HepG2 (cell line): ENCODE measurements around the gene THOC6. TPM values are rescaled to one million over a fixed set of nuclear protein-coding genes. Genes with fewer than 3 reads are reported as not detected.

ENCODE experiments used
- ATAD3A ChIP-seq: sonication (generic); formaldehyde crosslinking; IDR thresholded peaks from 2 replicates; pipeline ENCODE4 v1.4.0; 2020; ENCODE audit warnings: missing genetic modification reagents
- E2F5 ChIP-seq: sonication (generic); formaldehyde crosslinking; conservative IDR thresholded peaks from 2 replicates; pipeline ENCODE4 v1.4.0; 2020; ENCODE audit warnings: missing genetic modification reagents
- HCFC1 ChIP-seq: fragments of 150-350 bp; IDR thresholded peaks from 2 replicates; pipeline ENCODE4 v1.6.1; 2014; ENCODE audit warnings: low read depth, low read length
- HIVEP1 ChIP-seq: sonication (generic); formaldehyde crosslinking; IDR thresholded peaks from 2 replicates; pipeline ENCODE4 v1.4.0; 2020; ENCODE audit warnings: mild to moderate bottlenecking, missing genetic modification reagents
- HNF4G ChIP-seq, 2 experiments: sonication (generic) in 1 of 2; formaldehyde crosslinking in 1 of 2; IDR thresholded peaks; 2 replicates each; pipeline versions ENCODE4 v1.4.0 to v1.6.1; 2011 to 2020; ENCODE audit warnings: borderline replicate concordance in 2 of 2, low read depth in 2 of 2, mild to moderate bottlenecking in 2 of 2, low read length in 1 of 2, missing genetic modification reagents in 1 of 2, moderate library complexity in 1 of 2
- KDM5A ChIP-seq: fragments of 200-600 bp; sonication (generic); IDR thresholded peaks from 2 replicates; pipeline ENCODE4 v1.7.0; 2018; ENCODE audit warnings: antibody characterized with exemption, mild to moderate bottlenecking, low read length, borderline replicate concordance
- NCOR1 ChIP-seq: fragments of 200-600 bp; sonication (generic); IDR thresholded peaks from 2 replicates; pipeline ENCODE4 v1.7.0; 2017; ENCODE audit warnings: antibody characterized with exemption, low read length, borderline replicate concordance
- NFYB ChIP-seq: sonication (generic); formaldehyde crosslinking; IDR thresholded peaks from 2 replicates; pipeline ENCODE4 v1.4.0; 2020; ENCODE audit warnings: missing genetic modification reagents
- TCF7L2 ChIP-seq: IDR thresholded peaks from 2 replicates; pipeline ENCODE4 v1.6.1; 2011; ENCODE audit warnings: mild to moderate bottlenecking, low read depth, low read length, moderate library complexity
- THAP9 ChIP-seq: sonication (generic); formaldehyde crosslinking; IDR thresholded peaks from 2 replicates; pipeline ENCODE4; 2020; ENCODE audit warnings: missing genetic modification reagents, mild to moderate bottlenecking, borderline replicate concordance
- ZBTB14 ChIP-seq: sonication (generic); formaldehyde crosslinking; IDR thresholded peaks from 2 replicates; pipeline ENCODE4 v1.4.0; 2020; ENCODE audit warnings: missing genetic modification reagents
- ZBTB7A ChIP-seq: sonication (generic); formaldehyde crosslinking; IDR thresholded peaks from 2 replicates; pipeline ENCODE4 v1.8.0; 2022; ENCODE audit warnings: mild to moderate bottlenecking, missing genetic modification reagents
- ZNF275 ChIP-seq: sonication (generic); formaldehyde crosslinking; IDR thresholded peaks from 2 replicates; pipeline ENCODE4 v1.8.0; 2022; ENCODE audit warnings: missing genetic modification reagents, mild to moderate bottlenecking, inconsistent platforms, borderline replicate concordance
- ZNF496 ChIP-seq: sonication (generic); formaldehyde crosslinking; IDR thresholded peaks from 2 replicates; pipeline ENCODE4 v1.8.1; 2023; ENCODE audit warnings: mild to moderate bottlenecking, moderate library complexity, missing genetic modification reagents; ENCODE audit not compliant: insufficient replicate concordance
- ZNF768 ChIP-seq: sonication (generic); formaldehyde crosslinking; IDR thresholded peaks from 2 replicates; pipeline ENCODE4 v1.4.0; 2020; ENCODE audit warnings: missing genetic modification reagents
- polyA plus RNA-seq, 8 experiments: library from polyadenylated mRNA; depleted of rRNA in 3 of 8; stranded (reverse) in 7 of 8; unstranded in 1 of 8; fragments of >200 nt; fragmentation: Illumina TruSeq in 4 of 8; extraction: Trizol in 4 of 8; gene quantifications; 2 replicates each; pipeline versions ENCODE4 v1.2.1 to v1.2.3, GENCODE V29; 2011 to 2016; ENCODE audit warnings: low read depth in 4 of 8, missing spikeins in 1 of 8, mixed read lengths in 1 of 8; ENCODE audit not compliant: insufficient read depth in 1 of 8
- total RNA-seq, 5 experiments: library from RNA; depleted of rRNA; stranded (reverse); fragments of >200 nt; fragmentation: Illumina TruSeq; extraction: Trizol; gene quantifications; 2 replicates each; pipeline ENCODE4 v1.2.3, GENCODE V29; 2016; ENCODE audit warnings: low read depth in 1 of 5
- TF ChIP-seq, protein P1 (sequence below): sonication (generic); formaldehyde crosslinking; conservative IDR thresholded peaks from 2 replicates; pipeline ENCODE4 v1.8.0; 2022; ENCODE audit warnings: mild to moderate bottlenecking, moderate library complexity, missing genetic modification reagents

The THOC6 gene
- total and polyA plus RNA-seq, 2 of the 13 experiments (the other 11 are each of a cell fraction or from before 2014, with no cell fraction given), result 32.1 to 37.0 TPM

DNA sequence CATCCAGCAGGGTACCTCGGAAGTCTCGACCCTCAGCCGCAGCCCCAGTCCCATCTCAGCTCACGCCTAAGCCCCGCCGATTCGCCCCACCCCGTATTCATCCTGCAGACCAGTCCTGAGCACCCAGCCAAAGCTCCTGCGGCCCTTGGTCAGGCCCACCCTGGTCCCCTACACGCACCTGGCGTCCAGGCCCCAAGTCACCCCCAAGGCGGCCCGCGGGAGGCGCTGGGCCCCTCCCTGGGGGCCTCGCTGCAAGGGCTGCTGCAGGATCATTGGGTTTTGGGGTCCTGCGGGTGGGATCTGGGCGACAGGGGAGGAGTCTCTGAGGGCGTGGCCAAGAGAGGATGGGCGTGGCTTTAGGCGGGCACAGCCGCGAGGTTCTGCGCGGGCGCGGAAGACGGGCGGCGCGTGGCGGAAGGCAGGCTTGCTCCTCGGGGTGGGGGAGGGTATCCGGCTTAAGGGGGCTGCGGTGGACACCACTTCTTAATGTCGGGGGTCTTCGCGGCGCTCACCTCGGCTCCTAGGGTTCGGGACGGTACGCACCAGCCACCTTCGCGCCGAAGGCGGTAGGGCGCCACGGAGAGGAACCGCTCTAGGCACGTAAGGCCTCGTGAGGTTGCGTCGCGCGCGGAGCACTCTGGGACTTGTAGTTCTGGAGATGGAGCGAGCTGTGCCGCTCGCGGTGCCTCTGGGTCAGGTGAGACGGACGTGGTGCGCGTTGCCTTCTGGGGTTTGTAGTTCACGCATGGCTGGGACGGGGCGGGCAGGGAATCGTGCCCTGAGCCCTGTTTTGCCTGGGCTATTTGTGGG is at the start of gene THOC6, which contains the start of gene HCFC1R1 (continued):
- TF ChIP-seq ZNF275 (CRISPR knock-in tag) (peak; percentile 33; the same call in 1 of the 2 replicates), NFYB (CRISPR knock-in tag) (peak; percentile 59), NCOR1 (peak; percentile 30; the same call in 1 of the 2 replicates), KDM5A (peak; percentile 71; the same call in 1 of the 2 replicates), ATAD3A (no peak), THAP9 (CRISPR knock-in tag) (peak; percentile 77; the same call in 1 of the 2 replicates), HIVEP1 (0 out of 2 replicates have a peak, but pooled peaks have one; percentile 71), E2F5 (peak; percentile 61; the same call in 1 of the 2 replicates), ZBTB7A (0 out of 2 replicates have a peak, but pooled peaks have one; percentile 57), HCFC1 (peak; percentile 98), ZNF496 (CRISPR knock-in tag) (no peak), TCF7L2 (no peak), ZBTB14 (CRISPR knock-in tag) (no peak), HNF4G (IDR thresholded peaks at IDR 0.05; ENCODE audit: borderline replicate concordance, low read depth, low read length) (no peak), HNF4G (CRISPR knock-in tag; IDR thresholded peaks at IDR 0.05; ENCODE audit: borderline replicate concordance, low read depth) (no peak; the same call in 1 of the 2 replicates), ZNF768 (peak; percentile 67; the same call in 1 of the 2 replicates)
- TF ChIP-seq, protein P1, sequence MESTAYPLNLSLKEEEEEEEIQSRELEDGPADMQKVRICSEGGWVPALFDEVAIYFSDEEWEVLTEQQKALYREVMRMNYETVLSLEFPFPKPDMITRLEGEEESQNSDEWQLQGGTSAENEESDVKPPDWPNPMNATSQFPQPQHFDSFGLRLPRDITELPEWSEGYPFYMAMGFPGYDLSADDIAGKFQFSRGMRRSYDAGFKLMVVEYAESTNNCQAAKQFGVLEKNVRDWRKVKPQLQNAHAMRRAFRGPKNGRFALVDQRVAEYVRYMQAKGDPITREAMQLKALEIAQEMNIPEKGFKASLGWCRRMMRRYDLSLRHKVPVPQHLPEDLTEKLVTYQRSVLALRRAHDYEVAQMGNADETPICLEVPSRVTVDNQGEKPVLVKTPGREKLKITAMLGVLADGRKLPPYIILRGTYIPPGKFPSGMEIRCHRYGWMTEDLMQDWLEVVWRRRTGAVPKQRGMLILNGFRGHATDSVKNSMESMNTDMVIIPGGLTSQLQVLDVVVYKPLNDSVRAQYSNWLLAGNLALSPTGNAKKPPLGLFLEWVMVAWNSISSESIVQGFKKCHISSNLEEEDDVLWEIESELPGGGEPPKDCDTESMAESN (CRISPR knock-in tag), result peak; percentile 49; the same call in 1 of the 2 replicates
